Epithelial cell of esophagus (primary cell): ENCODE measurements around the gene MMRN1.

Source experiments
- DNase-seq: peaks from one replicate; pipeline ENCODE4 v3.0.0; 2010; ENCODE audit warnings: low read depth
- H3K4me3 ChIP-seq: 2 replicates; pipeline ENCODE4 v1.5.1; 2011; ENCODE audit warnings: mild to moderate bottlenecking, low read length, control low read depth
- CTCF ChIP-seq: IDR thresholded peaks from 2 replicates; pipeline ENCODE4 v1.5.1; 2011; ENCODE audit warnings: low read depth, mild to moderate bottlenecking, low read length, control low read depth, inconsistent platforms; ENCODE audit not compliant: insufficient read depth; ENCODE audit errors: missing control alignments

The MMRN1 gene

GRCh38 chr4:89994176-89994873 is 99.7 kb downstream of the MMRN1 start:
- H3K4me3 ChIP-seq, result no peak overlapping the region
- no peak for DNase-seq
- TF ChIP-seq CTCF, result no peak

- DNase-seq, result no peak
- no peak overlapping the region for H3K4me3 ChIP-seq
- TF ChIP-seq CTCF, result no peak
Measured at GRCh38 chr4:89995006-89995405, 100.4 kb downstream of the MMRN1 start.

GRCh38 chr4:89995814-89996213 is 101.2 kb downstream of the MMRN1 start:
- no peak for TF ChIP-seq CTCF
- H3K4me3 ChIP-seq, result no peak overlapping the region
- no peak for DNase-seq

GRCh38 chr4:89997171-89997704 is 102.6 kb downstream of the MMRN1 start:
- no peak for DNase-seq
- no peak for TF ChIP-seq CTCF
- H3K4me3 ChIP-seq, result no peak overlapping the region

- no peak overlapping the region for H3K4me3 ChIP-seq
- no peak for DNase-seq
- no peak for TF ChIP-seq CTCF
Measured at GRCh38 chr4:89998469-89999011, 103.9 kb downstream of the MMRN1 start.

GRCh38 chr4:90001023-90001422 is 106.4 kb downstream of the MMRN1 start:
- no peak for DNase-seq
- TF ChIP-seq CTCF, result no peak
- no peak overlapping the region for H3K4me3 ChIP-seq
